GM12865 (cell line): ENCODE results near the gene ATXN1.

Experiments
- DNase-seq: peaks from one replicate; pipeline ENCODE4 v3.0.0; 2010; ENCODE audit warnings: low read depth
- H3K4me3 ChIP-seq: 2 replicates; pipeline ENCODE4 v1.5.1; 2011; ENCODE audit warnings: mild to moderate bottlenecking, low read depth, low read length, control low read depth
- TF ChIP-seq, protein P1 (sequence below): IDR thresholded peaks from 2 replicates; pipeline ENCODE4 v1.5.1; 2011; ENCODE audit warnings: low read length, control low read depth, low read depth, inconsistent platforms; ENCODE audit not compliant: insufficient read depth; ENCODE audit errors: missing control alignments

Gene ATXN1

DNA sequence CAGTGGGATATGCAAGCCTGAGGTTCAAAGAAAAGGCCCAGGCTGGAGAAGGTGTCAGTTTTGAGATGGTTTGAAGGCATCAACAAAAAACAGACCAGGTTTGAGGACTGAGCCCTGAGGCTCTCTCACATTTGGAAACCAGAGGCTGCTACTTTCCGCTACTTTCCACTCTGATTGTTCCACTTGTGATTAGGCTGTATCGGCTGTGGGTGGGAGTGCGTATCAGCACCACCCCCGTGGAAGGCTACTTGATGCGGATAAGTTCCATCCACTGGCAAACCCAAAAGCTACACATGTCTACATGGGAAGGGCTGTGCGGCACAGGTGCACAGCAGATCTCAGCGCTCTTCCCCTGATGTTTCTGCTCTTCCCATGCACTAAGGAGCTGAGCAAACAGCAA, 324.2 kb downstream of the ATXN1 start:
- TF ChIP-seq, protein P1, sequence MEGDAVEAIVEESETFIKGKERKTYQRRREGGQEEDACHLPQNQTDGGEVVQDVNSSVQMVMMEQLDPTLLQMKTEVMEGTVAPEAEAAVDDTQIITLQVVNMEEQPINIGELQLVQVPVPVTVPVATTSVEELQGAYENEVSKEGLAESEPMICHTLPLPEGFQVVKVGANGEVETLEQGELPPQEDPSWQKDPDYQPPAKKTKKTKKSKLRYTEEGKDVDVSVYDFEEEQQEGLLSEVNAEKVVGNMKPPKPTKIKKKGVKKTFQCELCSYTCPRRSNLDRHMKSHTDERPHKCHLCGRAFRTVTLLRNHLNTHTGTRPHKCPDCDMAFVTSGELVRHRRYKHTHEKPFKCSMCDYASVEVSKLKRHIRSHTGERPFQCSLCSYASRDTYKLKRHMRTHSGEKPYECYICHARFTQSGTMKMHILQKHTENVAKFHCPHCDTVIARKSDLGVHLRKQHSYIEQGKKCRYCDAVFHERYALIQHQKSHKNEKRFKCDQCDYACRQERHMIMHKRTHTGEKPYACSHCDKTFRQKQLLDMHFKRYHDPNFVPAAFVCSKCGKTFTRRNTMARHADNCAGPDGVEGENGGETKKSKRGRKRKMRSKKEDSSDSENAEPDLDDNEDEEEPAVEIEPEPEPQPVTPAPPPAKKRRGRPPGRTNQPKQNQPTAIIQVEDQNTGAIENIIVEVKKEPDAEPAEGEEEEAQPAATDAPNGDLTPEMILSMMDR, result no peak
- no peak for DNase-seq
- no peak overlapping the region for H3K4me3 ChIP-seq

DNA sequence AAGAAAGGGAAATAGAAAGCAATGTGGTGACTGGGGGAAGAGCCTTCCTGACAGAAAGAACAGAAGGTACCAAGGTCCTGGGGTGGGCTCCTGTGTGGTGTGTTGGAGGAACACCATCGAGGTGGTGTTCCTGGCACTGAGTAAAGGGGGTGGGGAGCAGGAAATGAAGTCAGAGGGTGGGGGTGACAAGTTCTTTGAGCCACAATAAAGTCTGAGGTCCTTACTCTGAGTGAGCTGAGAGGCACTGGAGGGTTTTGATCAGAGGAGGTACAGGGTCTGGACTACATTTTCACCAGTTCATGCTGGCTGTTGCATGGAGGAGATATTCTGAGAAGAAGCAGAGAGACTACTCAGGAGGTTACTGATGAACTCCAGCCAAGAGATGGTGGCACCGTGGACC, 324.7 kb downstream of the ATXN1 start:
- H3K4me3 ChIP-seq, result no peak overlapping the region
- DNase-seq, result no peak
- TF ChIP-seq, protein P1, result no peak

DNA sequence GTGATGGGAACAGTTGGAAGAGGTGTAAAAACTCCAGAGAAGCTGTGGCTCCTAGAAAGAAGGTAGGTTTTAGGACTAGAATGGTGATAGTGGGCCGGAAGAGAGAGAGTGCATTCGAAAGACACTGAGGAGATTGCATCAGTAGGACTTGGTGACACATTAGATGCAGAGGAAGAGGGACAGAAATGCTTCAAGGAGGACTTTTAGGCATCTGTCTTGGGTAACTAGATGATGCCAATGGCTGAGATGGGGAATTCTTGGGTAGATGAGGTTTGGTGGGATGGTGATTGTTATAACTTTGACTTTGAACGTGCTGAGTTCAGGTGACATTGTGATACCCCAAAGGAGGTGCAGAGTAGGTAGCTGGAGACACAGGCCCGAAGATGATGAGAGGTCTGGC, 326.4 kb downstream of the ATXN1 start:
- TF ChIP-seq, protein P1, result no peak
- H3K4me3 ChIP-seq, result no peak overlapping the region
- DNase-seq, result no peak

DNA sequence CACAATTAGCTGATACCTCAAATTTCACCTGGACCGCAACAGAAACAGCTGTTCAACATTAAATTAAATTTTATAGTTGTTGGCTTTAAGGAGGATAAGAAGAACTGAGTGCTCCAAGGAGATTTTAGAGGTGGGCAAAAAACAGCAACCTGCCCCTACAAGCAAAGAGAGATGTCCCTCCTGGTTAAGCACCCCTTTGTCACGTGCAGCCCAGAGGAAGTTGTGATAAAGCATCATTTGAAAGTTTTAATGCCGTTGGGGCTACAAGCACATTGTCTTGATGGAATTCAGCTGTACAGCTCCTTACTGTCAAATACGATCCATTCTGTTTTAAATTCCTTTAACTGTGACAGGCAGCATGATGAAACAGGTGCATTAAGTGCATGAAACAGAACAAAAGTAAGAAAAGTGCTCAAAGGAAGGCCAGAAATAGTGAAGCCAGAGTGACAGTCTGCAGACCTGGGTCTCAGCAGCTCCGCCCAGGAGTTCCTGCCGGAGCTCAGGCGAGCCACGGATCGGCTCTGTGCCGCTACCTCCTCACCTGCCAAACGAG, 327.8 kb downstream of the ATXN1 start:
- TF ChIP-seq, protein P1, result no peak
- H3K4me3 ChIP-seq, result no peak overlapping the region
- no peak for DNase-seq

DNA sequence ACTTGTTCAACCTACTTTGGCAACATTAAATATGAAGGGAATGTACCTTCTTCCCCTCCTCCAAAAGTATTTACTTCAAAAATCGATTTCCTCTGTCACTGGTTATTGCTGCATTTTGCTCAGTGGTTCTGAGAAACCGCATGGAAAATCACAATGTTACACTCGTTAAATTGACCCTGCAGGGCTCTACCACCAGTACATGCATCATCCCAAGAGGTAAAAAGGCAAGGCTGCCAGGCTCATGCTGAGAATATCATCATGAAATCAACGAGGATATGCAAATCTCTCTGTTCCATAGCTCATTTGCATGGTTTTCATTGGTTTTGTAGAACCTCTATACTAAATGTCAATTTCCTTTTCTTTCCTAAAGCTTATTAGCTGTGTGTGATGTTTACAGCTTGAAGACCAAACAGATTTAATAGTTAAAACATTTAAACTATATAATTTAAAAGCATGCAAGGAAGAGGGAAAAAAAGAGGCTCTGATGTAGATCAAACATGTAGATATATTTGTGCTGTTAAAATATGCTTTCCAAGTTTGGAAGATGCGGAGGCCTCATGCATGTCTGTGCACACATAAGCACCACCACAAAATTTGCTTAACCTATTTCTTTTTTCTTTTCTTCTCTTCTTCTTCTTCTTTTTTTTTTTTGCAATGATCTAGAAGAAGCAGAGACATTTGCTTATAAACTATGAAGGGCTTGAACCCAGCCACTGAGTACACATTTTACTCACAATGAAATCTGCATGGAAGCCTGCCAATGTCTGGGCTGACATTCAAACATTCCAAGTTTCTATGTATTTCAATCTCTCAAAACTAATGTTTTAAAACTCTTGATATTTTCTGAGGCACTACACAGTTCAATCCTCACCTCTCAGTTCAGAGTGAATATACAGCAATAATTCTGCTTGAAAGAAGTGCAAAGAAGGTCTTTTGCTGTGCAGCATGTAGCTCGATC, 328.9 kb downstream of the ATXN1 start:
- TF ChIP-seq, protein P1, result no peak
- DNase-seq, result peak; percentile 72
- no peak overlapping the region; the same call in 1 of the 2 replicates for H3K4me3 ChIP-seq

DNA sequence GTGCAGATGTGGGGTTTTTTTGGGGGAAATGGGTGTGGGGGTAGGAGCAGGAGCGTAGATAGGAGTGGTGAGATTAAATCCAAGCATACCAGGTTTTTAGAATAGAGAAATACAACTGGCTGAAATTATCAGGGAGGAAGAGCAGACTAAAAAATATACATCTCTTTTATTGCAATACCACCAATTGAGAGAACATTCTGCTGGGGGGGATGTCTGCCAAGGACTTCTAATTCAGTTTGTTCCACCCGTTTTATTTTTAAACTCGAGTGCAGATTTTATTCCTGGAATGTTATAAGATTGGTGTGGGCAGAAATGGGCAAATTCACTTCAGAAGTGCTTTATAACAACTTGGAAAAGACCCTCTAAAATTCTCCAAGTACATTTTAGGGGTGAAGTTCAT, 330.2 kb downstream of the ATXN1 start:
- TF ChIP-seq, protein P1, result no peak
- DNase-seq, result no peak
- no peak overlapping the region for H3K4me3 ChIP-seq
